OCI-LY3 (cell line): Measurements from ENCODE around the gene PIK3AP1.

Experiments used
- EZH2phosphoT487 ChIP-seq: fragments of 200-600 bp; shearing (Covaris generic); IDR thresholded peaks from 2 replicates; pipeline ENCODE4 v1.6.1; 2018; ENCODE audit warnings: antibody characterized with exemption, mixed run types, low read depth
- TF ChIP-seq, protein P1 (sequence below): fragments of 200-600, 300-600 bp; sonication (generic); IDR thresholded peaks from 2 replicates; pipeline ENCODE4 v1.5.1; 2014; ENCODE audit warnings: antibody characterized with exemption, low read length, low read depth

DNA sequence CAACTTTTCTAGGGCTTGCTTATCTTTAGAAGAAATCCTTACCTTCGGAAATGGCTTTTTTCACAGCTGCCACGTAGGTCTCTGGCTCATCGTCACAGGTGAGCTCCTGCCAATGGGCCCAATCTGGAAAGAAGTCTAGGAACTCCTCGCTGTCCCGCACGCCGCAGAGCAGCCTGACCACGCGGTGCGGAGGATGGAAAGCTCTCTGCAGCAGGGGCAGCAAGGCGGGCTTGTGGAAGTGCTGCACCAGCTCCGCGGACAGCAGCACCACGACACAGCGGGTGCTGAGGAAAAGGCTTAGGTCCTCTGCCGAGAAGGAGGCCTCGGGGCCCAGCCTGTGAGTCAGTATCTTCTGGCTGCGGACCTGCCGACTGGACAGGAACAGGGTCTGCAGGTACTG, 10.8 kb downstream of the PIK3AP1 start:
- TF ChIP-seq, protein P1, sequence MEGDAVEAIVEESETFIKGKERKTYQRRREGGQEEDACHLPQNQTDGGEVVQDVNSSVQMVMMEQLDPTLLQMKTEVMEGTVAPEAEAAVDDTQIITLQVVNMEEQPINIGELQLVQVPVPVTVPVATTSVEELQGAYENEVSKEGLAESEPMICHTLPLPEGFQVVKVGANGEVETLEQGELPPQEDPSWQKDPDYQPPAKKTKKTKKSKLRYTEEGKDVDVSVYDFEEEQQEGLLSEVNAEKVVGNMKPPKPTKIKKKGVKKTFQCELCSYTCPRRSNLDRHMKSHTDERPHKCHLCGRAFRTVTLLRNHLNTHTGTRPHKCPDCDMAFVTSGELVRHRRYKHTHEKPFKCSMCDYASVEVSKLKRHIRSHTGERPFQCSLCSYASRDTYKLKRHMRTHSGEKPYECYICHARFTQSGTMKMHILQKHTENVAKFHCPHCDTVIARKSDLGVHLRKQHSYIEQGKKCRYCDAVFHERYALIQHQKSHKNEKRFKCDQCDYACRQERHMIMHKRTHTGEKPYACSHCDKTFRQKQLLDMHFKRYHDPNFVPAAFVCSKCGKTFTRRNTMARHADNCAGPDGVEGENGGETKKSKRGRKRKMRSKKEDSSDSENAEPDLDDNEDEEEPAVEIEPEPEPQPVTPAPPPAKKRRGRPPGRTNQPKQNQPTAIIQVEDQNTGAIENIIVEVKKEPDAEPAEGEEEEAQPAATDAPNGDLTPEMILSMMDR = no peak
- no peak for TF ChIP-seq EZH2phosphoT487
